HL-60/S4 treated with phorbol 12-myristate 13-acetate at 8.2 ng/mL for 4 days and 3 days (cell line): Measurements from ENCODE around the gene DEFB119.
"Not testable (repeated sequence)": the region's sequence is repeated elsewhere in the genome, so short reads cannot be mapped to it uniquely, and the experiment has no call there.

Experiments used
- in situ Hi-C: fragments of 300-500 bp; cut with MboI; formaldehyde crosslinking; loops from 2 replicates; pipeline ENCODE4 v1.15.0; 2022; ENCODE audit warnings: low sequenced_read_pairs

DEFB119 gene, protein sequence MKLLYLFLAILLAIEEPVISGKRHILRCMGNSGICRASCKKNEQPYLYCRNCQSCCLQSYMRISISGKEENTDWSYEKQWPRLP

DNA sequence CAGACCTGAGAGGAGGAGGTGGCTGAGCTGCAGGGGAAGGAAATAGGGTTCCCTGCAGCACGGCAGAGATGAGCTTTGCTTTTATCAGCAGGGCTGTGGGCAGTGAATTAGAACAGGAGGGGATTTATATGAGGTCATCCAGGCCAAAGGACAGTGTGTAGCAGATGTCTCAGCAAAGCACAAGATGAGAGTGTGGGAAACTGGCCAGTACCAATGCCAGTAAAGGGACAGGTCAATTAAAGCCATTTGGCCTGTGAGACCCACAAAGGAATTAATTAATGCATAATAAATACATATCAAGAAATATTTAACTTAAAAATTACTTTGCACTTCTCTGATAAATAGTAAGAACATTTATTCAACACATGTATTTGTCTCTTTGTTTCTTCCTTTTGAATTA lies at the start of gene DEFB119:
TSS of gene DEFB119 (minus strand) at position 101 of the 400 bp plus-strand sequence. CDS start 107 bp downstream, outside the sequence.
- in situ Hi-C loops, result no loop called here

DNA sequence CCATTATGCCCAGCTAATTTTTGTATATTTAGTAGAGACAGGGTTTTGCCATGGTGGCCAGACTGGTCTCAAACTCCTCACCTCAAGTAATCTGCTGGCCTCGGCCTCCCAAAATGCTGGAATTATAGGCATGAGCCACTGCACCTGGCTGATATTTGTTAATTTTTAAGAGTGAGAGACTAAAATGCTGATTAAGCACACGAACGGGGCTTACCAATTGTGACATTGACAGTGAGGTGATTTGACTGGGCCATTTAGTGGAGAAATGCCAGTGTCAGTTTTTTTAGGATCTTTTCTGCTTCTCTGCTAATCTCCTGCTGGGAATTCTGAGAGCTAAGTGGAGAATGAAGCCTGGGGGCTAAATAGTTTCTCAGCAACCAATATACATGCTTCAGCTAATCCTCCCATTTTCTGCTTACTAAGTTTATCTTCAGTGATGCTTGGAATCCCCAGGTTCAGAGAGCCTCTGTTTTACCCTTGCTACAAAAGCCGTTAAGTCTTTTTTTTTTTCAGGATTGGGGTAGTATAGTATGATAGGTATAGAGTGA lies 40.3 kb upstream of the DEFB119 start:
- in situ Hi-C loops, result no loop called here

DNA sequence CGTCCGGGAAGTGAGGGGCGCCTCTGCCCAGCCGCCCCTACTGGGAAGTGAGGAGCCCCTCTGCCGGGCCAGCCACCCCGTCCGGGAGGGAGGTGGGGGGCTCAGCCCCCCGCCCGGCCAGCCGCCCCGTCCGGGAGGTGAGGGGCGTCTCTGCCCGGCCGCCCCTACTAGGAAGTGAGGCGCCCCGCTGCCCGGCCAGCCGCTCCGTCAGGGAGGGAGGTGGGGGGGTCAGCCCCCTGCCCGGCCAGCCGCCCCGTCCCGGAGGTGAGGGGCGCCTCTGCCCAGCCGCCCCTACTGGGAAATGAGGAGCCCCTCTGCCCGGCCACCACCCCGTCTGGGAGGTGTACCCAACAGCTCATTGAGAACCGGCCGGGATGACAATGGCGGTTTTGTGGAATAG lies 37.2 kb upstream of the DEFB119 start:
- in situ Hi-C loops, result not testable (repeated sequence)

DNA sequence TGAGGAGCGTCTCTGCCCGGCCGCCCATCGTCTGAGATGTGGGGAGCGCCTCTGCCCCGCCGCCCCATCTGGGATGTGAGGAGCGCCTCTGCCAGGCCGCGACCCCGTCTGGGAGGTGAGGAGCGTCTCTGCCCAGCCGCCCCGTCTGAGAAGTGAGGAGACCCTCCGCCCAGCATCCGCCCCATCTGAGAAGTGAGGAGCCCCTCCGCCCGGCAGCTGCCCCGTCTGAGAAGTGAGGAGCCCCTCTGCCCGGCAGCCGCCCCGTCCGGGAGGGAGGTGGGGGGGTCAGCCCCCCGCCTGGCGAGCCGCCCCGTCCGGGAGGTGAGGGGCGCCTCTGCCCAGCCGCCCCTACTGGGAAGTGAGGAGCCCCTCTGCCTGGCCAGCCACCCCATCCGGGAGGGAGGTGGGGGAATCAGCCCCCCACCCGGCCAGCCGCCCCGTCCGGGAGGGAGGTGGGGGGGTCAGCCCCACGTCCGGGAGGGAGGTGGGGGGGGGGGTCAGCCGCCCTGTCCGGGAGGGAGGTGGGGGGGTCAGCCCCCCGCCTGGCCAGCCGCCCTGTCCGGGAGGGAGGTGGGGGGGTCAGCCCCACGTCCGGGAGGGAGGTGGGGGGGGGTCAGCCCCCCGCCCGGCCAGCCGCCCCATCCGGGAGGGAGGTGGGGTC lies 36.6 kb upstream of the DEFB119 start:
- in situ Hi-C loops, result not testable (repeated sequence)

DNA sequence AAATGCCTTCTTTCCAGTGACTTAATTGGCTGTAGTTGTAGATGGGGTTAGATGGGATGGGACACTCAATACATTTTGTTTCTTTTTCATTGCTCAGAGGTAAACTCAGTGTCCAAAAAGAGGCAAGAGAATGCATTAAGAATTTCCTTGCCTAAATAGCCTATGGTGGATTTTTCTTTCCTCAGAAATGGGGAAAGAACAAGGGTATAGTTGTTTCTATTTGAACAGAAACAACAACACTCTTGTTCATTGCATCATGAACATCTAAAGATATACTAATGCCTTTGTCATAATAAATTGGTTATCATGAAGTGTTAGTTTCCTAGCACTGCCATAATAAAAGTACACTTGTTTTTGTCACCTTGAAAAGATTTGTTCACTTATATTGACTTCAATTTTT lies 35.4 kb upstream of the DEFB119 start:
- in situ Hi-C loops, result no loop called here

DNA sequence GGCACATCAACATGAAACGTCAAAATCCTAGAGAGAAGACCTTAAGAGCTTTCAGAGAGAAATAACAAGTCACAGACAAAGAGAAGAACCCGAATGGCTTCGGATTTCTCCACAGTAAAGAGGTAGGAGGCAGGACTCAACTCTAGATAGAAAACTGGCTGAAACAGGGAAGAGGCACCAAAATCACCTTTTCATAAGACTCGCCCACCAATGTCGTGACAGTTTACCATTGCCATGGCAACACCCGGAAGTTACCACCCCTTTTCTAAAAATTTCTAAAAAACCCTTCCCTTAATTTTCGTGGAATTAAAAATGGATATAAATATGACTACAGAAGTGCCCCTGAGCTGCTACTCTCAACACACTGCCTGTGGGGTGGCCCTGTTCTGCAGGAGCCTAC lies 27.9 kb upstream of the DEFB119 start:
- in situ Hi-C loops, result no loop called here

DNA sequence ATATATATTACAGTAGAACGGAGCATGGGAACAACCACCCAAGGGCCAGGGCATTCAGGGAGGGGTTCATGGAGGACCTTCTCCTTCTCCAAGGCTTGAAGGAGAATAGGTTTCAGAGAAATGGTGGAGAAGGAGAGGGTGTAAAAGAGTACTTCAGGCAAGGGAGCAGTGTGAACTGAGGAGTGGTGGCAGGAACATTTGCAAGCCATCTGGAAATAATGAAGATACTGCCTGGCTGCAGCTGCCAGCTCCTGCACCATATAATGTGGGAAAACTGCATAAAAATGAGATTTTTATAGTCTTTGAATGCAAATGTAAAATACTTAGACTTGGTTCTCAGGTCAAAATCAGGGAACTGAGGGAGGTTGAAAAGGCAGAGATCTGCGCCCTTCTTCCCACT lies 25.3 kb upstream of the DEFB119 start:
- in situ Hi-C loops, result no loop called here

DNA sequence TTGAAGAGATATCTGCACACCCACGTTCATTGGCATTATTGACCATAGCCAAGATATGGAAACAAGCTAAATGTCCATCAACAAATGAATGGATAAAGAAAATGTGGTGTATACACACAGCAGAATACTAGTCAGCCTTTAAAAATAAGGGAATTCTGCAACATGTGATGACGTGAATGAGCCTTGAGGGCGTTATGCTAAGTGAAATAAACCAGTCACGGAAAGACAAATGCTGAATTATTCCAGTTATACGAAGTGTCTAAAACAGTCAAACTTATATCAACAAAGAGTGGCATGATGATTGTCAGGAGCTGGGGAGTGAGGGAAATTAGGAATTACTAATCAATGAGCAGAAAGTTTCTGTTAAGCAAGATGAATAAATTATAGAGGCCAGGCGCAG lies 24.0 kb upstream of the DEFB119 start:
- in situ Hi-C loops, result no loop called here

DNA sequence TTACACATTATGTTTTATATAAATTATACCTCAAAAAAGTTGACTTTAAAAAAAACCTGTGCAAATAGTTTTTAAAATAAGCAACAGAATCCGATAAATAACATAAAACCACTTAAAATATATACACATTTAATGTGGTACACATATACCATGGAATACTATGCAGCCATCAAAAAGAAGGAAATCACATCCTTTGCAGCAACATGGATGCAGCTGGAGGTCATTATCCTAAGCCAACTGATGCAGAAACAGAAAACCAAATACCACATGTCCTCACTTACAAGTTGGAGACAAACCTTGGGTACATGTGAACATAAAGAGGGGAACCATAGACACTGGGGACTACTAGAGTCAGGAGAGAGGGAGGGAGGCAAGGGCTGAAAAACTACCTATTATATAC lies 19.6 kb upstream of the DEFB119 start:
- in situ Hi-C loops, result no loop called here

DNA sequence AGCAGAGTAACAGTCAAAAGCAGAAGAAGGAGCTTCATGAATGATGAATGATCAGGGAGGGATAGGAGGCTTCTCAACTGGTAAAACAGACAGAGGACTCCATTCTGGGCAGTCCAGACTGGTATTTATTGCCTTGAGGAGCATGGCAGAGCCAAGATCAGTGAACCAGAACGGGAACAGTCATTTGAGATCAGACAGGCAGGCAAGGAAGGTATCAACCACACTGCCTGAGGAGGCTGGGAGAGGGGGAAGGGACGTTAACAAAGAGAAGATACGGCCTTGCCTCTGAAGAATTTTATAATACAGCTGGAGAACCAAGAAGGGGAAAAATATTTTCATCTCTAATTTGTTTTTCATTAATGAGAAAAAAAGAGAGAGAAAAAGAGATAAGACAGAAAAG lies 15.7 kb upstream of the DEFB119 start, which contains the start of gene DEFB121:
TSS of gene DEFB121 (minus strand) at position 101 of the 400 bp plus-strand sequence. CDS start at position 38, 63 bp downstream.
- in situ Hi-C loops, result no loop called here

DNA sequence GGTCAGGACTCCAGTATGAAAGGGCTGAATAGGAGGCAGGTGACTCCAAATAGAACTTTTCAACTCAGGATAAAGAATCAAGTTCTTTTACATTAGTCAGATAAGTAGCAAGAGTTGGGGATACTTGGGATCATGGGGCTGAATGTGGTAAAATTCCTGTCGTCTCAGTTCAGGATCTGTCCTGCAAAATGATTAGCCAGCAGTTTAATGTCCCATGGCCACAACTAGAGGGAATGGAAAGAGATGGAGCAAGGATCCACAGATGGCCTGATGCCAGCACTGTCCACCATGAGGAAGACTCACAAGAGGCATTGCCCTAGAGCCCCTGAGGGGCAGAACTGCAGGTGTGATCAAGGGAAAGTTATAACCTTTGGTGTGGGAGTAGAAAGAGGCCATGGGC lies 13.5 kb upstream of the DEFB119 start:
- in situ Hi-C loops, result no loop called here

DNA sequence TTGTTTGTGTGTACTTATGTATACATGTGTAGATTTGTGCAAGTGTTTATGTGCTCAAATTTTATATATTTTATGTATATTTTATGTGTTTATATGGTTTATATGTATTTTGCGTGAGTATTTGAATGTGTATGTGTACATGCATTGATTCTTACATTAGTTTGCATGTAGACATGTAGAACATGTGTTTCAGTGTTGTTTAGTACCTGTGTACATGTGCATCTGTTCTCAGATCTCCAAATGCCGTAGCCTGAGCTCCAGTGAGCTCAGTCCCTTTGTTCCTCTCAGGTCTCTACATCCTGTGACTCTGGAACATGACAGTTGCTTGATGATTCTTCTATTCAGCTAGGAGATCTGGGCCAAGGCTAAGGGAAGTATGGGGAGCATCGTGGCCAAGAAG lies 4.5 kb upstream of the DEFB119 start:
- in situ Hi-C loops, result no loop called here

DNA sequence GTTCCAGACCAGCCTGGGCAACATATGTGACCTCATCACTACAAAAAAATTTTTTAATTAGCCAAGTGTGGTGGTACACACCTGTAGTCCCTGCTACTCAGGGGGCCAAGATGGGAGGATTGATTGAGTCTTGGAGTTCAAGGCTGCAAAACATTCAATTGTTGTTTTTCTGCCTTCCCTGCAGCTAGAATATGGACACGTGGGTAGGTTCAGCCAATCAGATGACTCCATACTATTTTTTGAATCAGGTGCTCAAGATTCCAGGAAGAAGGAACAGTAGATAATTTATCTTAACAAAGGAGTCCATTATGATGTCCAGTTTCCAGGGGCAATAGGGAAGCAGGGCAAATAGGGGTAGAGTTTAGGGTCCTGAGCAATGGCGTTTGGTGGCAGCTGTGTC lies 2.4 kb upstream of the DEFB119 start:
- in situ Hi-C loops, result no loop called here

DNA sequence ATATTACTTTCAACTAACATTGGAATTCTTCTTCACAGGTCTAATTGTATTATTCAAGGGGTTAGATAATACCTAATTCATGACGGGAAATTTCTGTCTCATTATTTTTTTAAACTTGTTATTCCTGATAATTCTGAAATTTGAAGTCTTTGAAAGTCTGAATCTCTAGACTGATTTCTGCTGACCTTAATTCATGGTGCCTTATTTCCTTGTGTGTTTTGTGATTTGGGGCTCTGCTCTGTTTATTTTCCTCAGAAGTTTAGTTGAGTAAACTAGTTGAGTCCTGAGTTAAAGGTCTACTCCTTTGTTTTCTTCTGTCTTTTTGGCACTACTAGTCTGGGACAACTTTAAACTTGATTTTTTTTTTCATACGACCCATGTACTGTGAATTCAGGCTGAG lies 16.0 kb downstream of the DEFB119 start:
- in situ Hi-C loops, result no loop called here

DNA sequence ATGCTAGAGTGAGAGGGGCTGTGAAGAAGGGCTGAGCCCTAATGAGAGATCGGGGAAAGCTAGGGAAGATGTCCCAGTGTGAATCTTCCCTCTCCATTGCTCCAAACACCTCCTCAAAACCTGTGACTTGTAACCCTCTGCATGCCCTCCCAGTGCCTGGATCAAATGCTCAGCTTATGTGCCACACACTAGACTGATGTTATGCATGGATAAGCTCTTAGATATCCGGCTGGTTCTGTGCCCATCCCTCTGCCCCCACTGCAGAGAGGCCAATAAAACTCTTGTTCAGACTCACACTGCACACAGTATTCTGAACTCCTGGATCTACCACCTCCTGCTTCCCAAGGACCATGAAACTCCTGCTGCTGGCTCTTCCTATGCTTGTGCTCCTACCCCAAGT lies 22.1 kb downstream of the DEFB119 start, which contains the start of gene DEFB118:
TSS of gene DEFB118 (plus strand) at position 301 of the 400 bp plus-strand sequence. CDS start at position 351, 50 bp downstream.
- in situ Hi-C loops, result no loop called here

DNA sequence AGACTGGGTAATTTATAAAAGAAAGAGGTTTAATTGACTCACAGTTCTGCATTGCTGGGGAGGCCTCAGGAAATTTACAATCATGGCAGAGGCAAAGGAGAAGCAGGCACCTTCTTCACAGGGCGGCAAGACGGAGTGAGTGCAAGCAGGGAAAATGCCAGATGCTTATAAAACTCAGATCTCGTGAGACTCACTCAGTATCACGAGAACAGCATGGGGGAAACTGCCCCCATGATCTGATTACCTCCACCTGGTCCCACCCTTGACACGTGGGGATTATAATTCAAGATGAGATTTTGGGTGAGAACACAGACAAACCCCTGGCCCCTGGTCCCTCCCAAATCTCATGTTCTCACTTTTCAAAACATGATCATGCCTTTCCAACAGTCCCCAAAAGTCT lies 26.1 kb downstream of the DEFB119 start:
- in situ Hi-C loops, result not testable (repeated sequence)

DNA sequence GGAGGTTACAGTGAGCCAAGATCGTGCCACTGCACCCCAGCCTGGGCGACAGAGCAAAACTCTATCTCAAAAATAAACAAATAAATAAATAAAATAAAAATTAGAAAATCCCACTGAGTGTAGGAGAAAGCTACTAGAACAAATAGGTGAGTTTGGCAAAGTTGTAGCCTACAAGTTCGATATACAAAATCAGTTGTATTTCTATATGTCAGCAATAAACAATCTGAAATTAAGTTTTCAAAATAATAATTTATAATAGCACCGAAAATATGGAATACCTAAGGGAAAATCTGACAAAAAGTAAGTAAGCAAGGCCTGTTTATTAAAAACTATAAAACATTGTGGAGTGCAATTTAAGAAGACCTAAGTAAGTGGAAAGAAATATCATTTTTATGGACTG lies 27.1 kb downstream of the DEFB119 start:
- in situ Hi-C loops, result no loop called here

DNA sequence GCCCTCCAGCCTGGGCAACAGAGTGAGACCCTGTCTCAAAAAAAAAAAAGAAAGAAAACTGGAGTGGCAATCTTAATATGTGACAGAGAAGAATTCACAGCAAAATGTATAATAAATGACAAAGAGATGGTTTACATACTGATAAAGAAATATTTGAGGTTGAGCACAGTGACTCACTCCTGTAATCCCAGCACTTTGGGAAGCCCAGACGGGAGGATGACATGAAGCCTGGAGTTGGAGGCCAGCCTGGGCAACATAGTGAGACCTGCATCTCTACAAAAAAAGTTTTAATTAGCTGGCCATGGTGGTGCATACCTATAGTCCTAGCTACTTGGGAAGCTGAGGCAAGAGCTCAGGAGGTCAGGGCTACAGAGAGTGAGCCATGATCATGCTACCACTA lies 34.4 kb downstream of the DEFB119 start:
- in situ Hi-C loops, result no loop called here

DNA sequence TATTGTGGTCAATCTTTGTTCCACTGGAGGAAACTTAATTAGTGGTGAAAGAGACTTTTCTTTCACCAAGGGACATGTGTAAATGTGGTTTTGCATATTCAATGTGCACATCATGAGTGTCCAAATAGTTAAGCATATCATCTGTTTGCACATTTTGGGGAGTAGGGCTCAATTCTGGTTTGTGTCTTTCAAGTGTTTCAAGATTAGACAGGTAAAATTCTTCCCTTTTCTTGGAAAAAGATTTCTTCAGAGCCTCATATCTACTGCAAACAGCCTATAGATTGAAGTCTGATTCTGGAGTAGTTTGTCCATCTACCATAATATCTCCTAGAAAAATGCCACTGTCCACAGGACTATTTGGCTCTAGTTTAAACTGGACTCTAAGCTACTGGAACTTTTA lies 48.9 kb downstream of the DEFB119 start:
- in situ Hi-C loops, result no loop called here

DNA sequence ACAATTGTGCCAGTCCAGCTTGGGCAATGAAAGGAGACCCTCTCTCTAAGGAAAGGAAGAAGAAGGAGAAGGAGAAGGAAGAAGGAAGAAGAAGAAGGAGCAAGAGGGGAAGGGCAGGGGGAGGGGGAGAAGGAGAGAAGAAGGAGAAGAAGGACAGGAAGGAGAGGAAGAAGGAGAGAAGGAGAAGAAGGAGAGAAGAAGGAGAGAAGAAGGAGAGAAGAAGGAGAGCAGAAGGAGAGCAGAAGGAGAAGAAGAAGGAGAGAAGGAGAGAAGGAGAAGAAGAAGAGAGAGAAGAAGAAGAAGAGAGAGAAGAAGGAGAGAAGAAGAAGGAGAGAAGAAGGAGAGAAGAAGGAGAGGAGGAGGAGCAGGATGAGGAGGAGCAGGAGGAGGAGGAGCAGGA lies 59.5 kb downstream of the DEFB119 start:
- in situ Hi-C loops, result no loop called here
